ENCODE measurements around the gene NDUFS2. TPM values are rescaled to one million over a fixed set of nuclear protein-coding genes. Genes with fewer than 3 reads are reported as not detected.
A peak's percentile ranks its signal among the peaks of the same experiment; 100 is the strongest.

NDUFS2 gene
- total RNA-seq, 2 experiments from 2014 or later, result 49.9 to 55.7 TPM

DNA sequence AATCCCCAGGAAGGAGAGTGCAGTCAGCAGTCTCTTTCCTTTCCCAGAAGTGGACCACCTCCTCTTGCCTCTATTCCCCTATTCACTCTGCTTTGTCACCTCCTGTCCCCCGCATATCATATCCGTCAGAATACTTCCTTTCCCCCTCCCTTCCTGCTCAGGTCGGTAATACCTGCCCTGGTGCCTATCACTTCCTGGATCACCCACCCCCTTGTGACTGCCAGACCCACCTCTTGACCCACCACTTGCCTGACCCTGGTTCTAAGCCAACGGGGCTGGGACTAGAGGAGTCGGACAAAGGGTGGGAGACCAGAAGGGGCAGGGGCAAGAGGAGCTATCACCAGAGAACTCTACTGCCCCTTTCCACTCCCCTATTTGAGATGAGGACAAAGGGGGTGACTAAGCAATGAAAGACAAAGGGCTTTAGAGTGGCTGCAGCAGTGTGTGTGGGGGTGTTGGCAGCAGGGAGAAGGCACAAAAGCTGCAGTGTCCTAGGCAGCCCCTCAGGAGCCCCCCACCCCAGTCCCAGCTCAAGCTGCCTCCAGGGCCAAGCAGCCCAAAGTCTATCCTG, 1.7 kb upstream of the NDUFS2 start:
- Histone ChIP-seq H3K36me3 (ENCODE audit: insufficient read depth, low read length) (peaks cover 20% of the 10 kb centered on the region), H3K4me3 (ENCODE audit: low read length) (no peak overlapping the region), H3K27ac (ENCODE audit: low read depth in 1 of 2, low read length in 2 of 2) (peak overlapping the region; percentile 40 to 86), H3K27me3 (ENCODE audit: control insufficient read depth in 1 of 2, insufficient read depth in 2 of 2, low read length in 2 of 2) (no peaks in the 10 kb centered on the region), H3K4me1 (ENCODE audit: insufficient read depth, low read length) (peaks cover 52% of the 10 kb centered on the region), H3K9me3 (ENCODE audit: control insufficient read depth in 1 of 2, insufficient read depth in 1 of 2, low read length in 2 of 2) (no peaks in the 10 kb centered on the region)
- ATAC-seq (ENCODE audit: poor library complexity) (no peak), DNase-seq (peak in 4 of 14 experiments; percentile 31 to 70 (median 40))
- Mint-ChIP-seq H3K27me3 (no peaks in the 10 kb centered on the region), H3K9me3 (no peaks in the 10 kb centered on the region), H3K27ac (peak overlapping the region; percentile 95), H3K36me3 (ENCODE audit: low read depth) (peaks cover 26% of the 10 kb centered on the region), H3K4me3 (peak overlapping the region; percentile 57), H3K4me1 (ENCODE audit: low read depth) (peaks cover 52% of the 10 kb centered on the region)
- intact Hi-C loops (cut with DNase I, micrococcal nuclease), result no loop called here
- TF ChIP-seq, protein P1, sequence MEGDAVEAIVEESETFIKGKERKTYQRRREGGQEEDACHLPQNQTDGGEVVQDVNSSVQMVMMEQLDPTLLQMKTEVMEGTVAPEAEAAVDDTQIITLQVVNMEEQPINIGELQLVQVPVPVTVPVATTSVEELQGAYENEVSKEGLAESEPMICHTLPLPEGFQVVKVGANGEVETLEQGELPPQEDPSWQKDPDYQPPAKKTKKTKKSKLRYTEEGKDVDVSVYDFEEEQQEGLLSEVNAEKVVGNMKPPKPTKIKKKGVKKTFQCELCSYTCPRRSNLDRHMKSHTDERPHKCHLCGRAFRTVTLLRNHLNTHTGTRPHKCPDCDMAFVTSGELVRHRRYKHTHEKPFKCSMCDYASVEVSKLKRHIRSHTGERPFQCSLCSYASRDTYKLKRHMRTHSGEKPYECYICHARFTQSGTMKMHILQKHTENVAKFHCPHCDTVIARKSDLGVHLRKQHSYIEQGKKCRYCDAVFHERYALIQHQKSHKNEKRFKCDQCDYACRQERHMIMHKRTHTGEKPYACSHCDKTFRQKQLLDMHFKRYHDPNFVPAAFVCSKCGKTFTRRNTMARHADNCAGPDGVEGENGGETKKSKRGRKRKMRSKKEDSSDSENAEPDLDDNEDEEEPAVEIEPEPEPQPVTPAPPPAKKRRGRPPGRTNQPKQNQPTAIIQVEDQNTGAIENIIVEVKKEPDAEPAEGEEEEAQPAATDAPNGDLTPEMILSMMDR (IDR thresholded peaks at IDR 0.05), result no peak
- POLR2A ChIA-PET, result interaction anchor here (2.5 to 5.0 kb wide), 6 partner anchors 13 to 189 kb away, joined by 20 to 95 read pairs (median 58); partner anchors contain the start of genes PPOX, SDHC and TOMM40L
- CTCF ChIA-PET, result interaction anchor here (1.0 to 4.5 kb wide), 4 partner anchors 8 to 91 kb away, joined by 3 to 43 read pairs (median 8); partner anchors contain the start of genes TOMM40L and UFC1

DNA sequence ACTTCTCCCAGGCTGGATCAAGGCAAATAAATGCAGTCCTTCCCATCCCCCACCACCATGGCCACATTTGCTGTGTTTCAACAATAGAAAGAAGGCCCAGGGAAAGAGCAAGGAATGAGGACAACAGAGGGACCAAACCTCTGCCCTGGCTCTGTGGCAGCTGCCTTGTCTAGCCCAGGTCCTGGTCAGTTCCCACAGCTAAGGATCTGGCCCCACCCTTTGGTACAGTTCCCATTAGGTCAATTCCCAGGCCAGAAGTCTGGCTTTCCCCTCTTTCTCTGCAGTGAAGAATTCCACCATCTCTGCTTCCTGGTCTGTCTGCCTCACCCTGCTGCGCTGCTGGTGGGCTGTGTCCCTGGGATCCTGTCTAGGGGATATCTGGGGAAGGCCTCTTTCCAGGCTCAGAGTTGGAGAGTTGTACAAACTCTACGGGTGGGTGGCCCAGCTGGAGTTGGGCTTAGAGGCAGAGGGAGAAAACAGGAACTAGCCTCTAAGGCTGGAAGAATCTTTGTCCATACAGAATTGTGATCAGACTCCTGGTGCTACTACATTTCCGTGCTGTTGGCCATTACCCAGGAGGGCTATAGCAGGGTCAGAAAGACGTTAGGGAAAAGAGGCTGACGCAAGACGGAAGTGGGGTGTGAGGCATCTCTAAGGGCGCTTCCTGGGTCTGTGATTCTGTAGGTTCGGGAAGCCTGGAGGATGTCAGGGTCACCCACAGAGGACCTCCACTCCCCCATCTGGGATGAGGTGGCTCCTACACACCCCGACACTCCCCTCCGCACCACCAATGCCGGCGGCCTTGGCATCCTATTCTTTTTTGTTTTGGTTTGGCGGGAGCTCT, 953 bp upstream of the NDUFS2 start:
- no peaks in the 10 kb centered on the region for H3K9me3 ChIP-seq (ENCODE audit: control insufficient read depth in 1 of 2, insufficient read depth in 1 of 2, low read length in 2 of 2)
- TF ChIP-seq, protein P1 (IDR thresholded peaks at IDR 0.05), result no peak
- ATAC-seq (ENCODE audit: poor library complexity) (no peak), DNase-seq (peak in 2 of 14 experiments; percentile 30 to 45)
- ChIA-PET CTCF (interaction anchor here (1.0 to 4.5 kb wide), 9 partner anchors 8 to 181 kb away, joined by 3 to 43 read pairs (median 5); partner anchors contain the start of genes PPOX, TOMM40L and UFC1), POLR2A (interaction anchor here (0.6 to 5.0 kb wide), 30 partner anchors 9 to 938 kb away, joined by 3 to 95 read pairs (median 8); partner anchors contain the start of genes APOA2, ARHGAP30, B4GALT3 and DCAF8)
- intact Hi-C loops (cut with DNase I, micrococcal nuclease), result no loop called here
- Mint-ChIP-seq H3K36me3 (ENCODE audit: low read depth) (peaks cover 33% of the 10 kb centered on the region), H3K4me1 (ENCODE audit: low read depth) (peaks cover 60% of the 10 kb centered on the region), H3K4me3 (peak overlapping the region; percentile 99), H3K27me3 (no peaks in the 10 kb centered on the region), H3K9me3 (no peaks in the 10 kb centered on the region), H3K27ac (peak overlapping the region; percentile 95)
- H3K27me3 ChIP-seq (ENCODE audit: control insufficient read depth in 1 of 2, insufficient read depth in 2 of 2, low read length in 2 of 2), result no peaks in the 10 kb centered on the region
- peaks cover 27% of the 10 kb centered on the region for H3K36me3 ChIP-seq (ENCODE audit: insufficient read depth, low read length)
- H3K4me3 ChIP-seq (ENCODE audit: low read length), result peak overlapping the region; percentile 66
- peaks cover 46% of the 10 kb centered on the region for H3K4me1 ChIP-seq (ENCODE audit: insufficient read depth, low read length)
- peak overlapping the region; percentile 85 to 86 for H3K27ac ChIP-seq (ENCODE audit: low read depth in 1 of 2, low read length in 2 of 2)

DNA sequence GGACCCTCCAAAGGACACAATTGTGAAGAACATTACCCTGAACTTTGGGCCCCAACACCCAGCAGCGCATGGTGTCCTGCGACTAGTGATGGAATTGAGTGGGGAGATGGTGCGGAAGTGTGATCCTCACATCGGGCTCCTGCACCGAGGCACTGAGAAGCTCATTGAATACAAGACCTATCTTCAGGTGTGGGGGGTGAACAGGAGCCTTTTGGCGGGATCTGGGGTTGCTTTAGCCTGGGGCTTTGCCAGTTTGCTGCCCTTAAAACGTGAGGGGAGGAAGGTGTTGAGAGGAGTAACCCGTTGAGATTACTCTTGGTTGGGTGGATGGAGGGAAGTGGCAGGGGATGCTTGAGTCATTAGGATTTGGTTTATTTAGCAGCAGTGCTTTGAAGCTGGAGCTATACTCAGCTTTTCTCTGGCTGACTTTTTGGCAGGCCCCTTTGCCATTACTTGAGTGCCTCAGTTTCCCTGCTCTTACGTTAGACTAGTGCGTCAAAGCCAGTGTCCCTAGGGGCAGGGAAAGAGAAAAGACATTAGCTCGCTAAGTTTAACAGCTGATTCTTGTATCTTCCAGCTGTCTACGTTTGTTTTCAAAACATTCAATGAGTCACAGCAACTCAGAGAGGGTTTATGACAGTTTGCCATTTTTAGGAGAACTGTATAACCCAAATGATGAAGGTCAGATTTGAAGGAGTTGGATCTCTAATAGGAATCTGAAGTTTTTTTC, 4.4 kb downstream of the NDUFS2 start:
- H3K4me1 Mint-ChIP-seq (ENCODE audit: low read depth), result peaks cover 67% of the 10 kb centered on the region
- POLR2A ChIA-PET, result interaction anchor here (0.7 to 1.9 kb wide), 4 partner anchors 10 to 53 kb away, joined by 3 to 5 read pairs (median 3); partner anchors contain the start of genes TOMM40L and UFC1

More for the DNA sequence above, 4.4 kb downstream of the NDUFS2 start:
- no peaks in the 10 kb centered on the region for H3K9me3 ChIP-seq (ENCODE audit: control insufficient read depth in 1 of 2, insufficient read depth in 1 of 2, low read length in 2 of 2)
- peaks cover 79% of the 10 kb centered on the region for H3K36me3 ChIP-seq (ENCODE audit: insufficient read depth, low read length)
- no peak overlapping the region for H3K4me3 ChIP-seq (ENCODE audit: low read length)
- peaks cover 37% of the 10 kb centered on the region for H3K4me1 ChIP-seq (ENCODE audit: insufficient read depth, low read length)
- ATAC-seq (ENCODE audit: poor library complexity) (no peak), DNase-seq (no peak)
- no peak overlapping the region for H3K27ac Mint-ChIP-seq
- H3K27me3 ChIP-seq (ENCODE audit: control insufficient read depth in 1 of 2, insufficient read depth in 2 of 2, low read length in 2 of 2), result no peaks in the 10 kb centered on the region
- peaks cover 80% of the 10 kb centered on the region for H3K36me3 Mint-ChIP-seq (ENCODE audit: low read depth)
- intact Hi-C loops (cut with DNase I, micrococcal nuclease), result no loop called here
- no peak overlapping the region for H3K4me3 Mint-ChIP-seq
- no peaks in the 10 kb centered on the region for H3K27me3 Mint-ChIP-seq
- TF ChIP-seq, protein P1 (IDR thresholded peaks at IDR 0.05), result no peak
- H3K9me3 Mint-ChIP-seq, result no peaks in the 10 kb centered on the region
- no peak overlapping the region for H3K27ac ChIP-seq (ENCODE audit: low read depth in 1 of 2, low read length in 2 of 2)
- CTCF ChIA-PET, result interaction anchor here (1.1 to 2.6 kb wide), 4 partner anchors 19 to 108 kb away, joined by 3 to 14 read pairs (median 3); partner anchors contain the start of genes SDHC and TOMM40L

All from CD4-positive, alpha-beta T cell (primary cell).